ENCODE results near the gene SHBG.

The SHBG gene

GRCh38 chr17:7676533-7676932 is 46.6 kb downstream of the SHBG start:
- TF ChIP-seq MYC (IDR thresholded peaks at IDR 0.05; ENCODE audit: low read depth, low read length), result no peak
- TF ChIP-seq POLR2A (IDR thresholded peaks at IDR 0.05; ENCODE audit: extremely low read depth, insufficient read length), result no peak
- TF ChIP-seq MAX (IDR thresholded peaks at IDR 0.05; ENCODE audit: low read depth, low read length), result no peak
- no peak for TF ChIP-seq CTCF (IDR thresholded peaks at IDR 0.05; ENCODE audit: low read depth, low read length)
- no peak overlapping the region for H3K4me3 ChIP-seq (ENCODE audit: low read depth, low read length)
- no peak for DNase-seq (ENCODE audit: low read depth)

GRCh38 chr17:7677388-7678067 is 47.6 kb downstream of the SHBG start:
- H3K4me3 ChIP-seq (ENCODE audit: low read depth, low read length), result no peak overlapping the region
- no peak for DNase-seq (ENCODE audit: low read depth)
- TF ChIP-seq MYC (IDR thresholded peaks at IDR 0.05; ENCODE audit: low read depth, low read length) (no peak), POLR2A (IDR thresholded peaks at IDR 0.05; ENCODE audit: extremely low read depth, insufficient read length) (no peak)
